Measurements from ENCODE around the gene RSRC1.
"Not testable (repeated sequence)": the region's sequence is repeated elsewhere in the genome, so short reads cannot be mapped to it uniquely, and the experiment has no call there.

The RSRC1 gene

DNA sequence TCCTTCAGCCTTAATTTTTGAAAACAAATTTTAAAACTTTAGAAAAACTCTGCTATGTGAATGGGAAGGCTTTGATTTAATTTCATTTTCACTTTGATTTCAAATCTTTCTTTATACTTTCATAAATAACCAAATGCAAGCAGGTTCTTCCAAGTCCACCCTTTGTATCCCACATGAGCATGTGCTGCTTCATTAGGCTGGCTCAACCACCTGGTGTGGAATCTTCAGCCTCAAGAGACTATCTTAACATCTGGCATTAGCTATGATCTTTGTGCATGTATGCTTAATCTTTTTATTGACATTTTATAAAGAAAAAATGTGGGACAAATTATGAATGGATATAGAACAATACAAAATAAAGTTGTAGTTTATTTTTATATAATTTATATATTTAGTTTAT, 379.3 kb downstream of the RSRC1 start:
- TF ChIP-seq CTCF (conservative IDR thresholded peaks at IDR 0.05; ENCODE audit: low read depth, low read length) = no peak
- no peak overlapping the region for H3K4me2 ChIP-seq
- H3K79me2 ChIP-seq (ENCODE audit: insufficient read depth, low read depth) = no peaks in the 10 kb centered on the region
- no peaks in the 10 kb centered on the region for H3K27me3 ChIP-seq (ENCODE audit: insufficient read depth, low read depth)
- H3K4me1 ChIP-seq (ENCODE audit: low read depth, poor library complexity, severe bottlenecking) = no peaks in the 10 kb centered on the region
- H3K9ac ChIP-seq = no peak overlapping the region
- no peak overlapping the region for H2AFZ ChIP-seq (ENCODE audit: low read depth)
- H3K4me3 ChIP-seq (IDR thresholded peaks at IDR 0.05; ENCODE audit: insufficient read depth, low read depth, low read length) = no peak overlapping the region
- H3K27ac ChIP-seq = no peak overlapping the region
- no peaks in the 10 kb centered on the region for H3K36me3 ChIP-seq (ENCODE audit: insufficient read depth)
- no peaks in the 10 kb centered on the region for H4K20me1 ChIP-seq (ENCODE audit: insufficient read depth)

DNA sequence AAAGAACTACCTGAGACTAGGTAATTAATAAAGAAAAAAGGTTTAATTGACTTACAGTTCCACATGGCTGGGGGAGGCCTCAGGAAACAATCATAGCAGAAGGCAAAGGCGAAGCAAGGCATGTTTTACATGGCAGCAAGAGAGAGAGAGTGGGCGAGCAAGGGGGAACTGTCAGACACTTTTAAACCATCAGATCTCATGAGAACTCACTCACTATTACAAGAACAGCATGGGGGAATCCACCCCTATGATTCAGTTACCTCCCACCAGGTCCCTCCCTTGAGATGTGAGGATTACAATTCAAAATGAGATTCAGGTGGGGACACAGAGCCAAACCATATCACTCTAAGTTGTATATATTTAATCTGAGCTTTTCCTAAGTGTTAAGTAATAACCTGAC, 382.1 kb downstream of the RSRC1 start:
- Histone ChIP-seq H4K20me1 (ENCODE audit: insufficient read depth) (no peaks in the 10 kb centered on the region), H3K4me1 (ENCODE audit: low read depth, poor library complexity, severe bottlenecking) (no peaks in the 10 kb centered on the region), H3K36me3 (ENCODE audit: insufficient read depth) (no peaks in the 10 kb centered on the region), H3K4me2 (no peak overlapping the region), H3K27me3 (ENCODE audit: insufficient read depth, low read depth) (no peaks in the 10 kb centered on the region), H3K27ac (no peak overlapping the region), H3K9ac (no peak overlapping the region), H3K4me3 (IDR thresholded peaks at IDR 0.05; ENCODE audit: insufficient read depth, low read depth, low read length) (no peak overlapping the region), H3K79me2 (ENCODE audit: insufficient read depth, low read depth) (no peaks in the 10 kb centered on the region), H2AFZ (ENCODE audit: low read depth) (no peak overlapping the region)
- no peak for TF ChIP-seq CTCF (conservative IDR thresholded peaks at IDR 0.05; ENCODE audit: low read depth, low read length)

DNA sequence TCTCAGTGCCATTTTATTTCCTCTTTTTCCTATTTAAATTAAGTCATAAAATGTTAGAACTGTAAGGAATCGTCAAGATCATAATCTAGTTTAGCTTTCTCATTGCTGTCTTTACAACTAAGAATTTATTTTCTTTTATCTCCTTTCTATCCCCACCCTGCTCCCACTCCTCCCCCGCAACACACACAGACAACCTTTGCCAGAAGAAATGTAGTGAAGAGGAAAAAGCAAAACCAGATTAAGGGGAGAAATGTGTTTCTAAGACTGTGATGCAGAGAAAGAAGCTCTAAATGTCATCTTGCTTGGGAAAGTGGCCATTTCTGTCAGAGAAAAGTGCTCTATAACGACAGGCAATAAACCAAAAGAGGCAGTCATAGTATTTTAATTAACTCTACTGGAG, 382.8 kb downstream of the RSRC1 start:
- Histone ChIP-seq H3K4me2 (no peak overlapping the region), H3K36me3 (ENCODE audit: insufficient read depth) (no peaks in the 10 kb centered on the region), H2AFZ (ENCODE audit: low read depth) (no peak overlapping the region), H3K4me3 (IDR thresholded peaks at IDR 0.05; ENCODE audit: insufficient read depth, low read depth, low read length) (no peak overlapping the region), H3K27ac (no peak overlapping the region), H4K20me1 (ENCODE audit: insufficient read depth) (no peaks in the 10 kb centered on the region), H3K27me3 (ENCODE audit: insufficient read depth, low read depth) (no peaks in the 10 kb centered on the region), H3K79me2 (ENCODE audit: insufficient read depth, low read depth) (no peaks in the 10 kb centered on the region), H3K9ac (no peak overlapping the region), H3K4me1 (ENCODE audit: low read depth, poor library complexity, severe bottlenecking) (no peaks in the 10 kb centered on the region)
- no peak for TF ChIP-seq CTCF (conservative IDR thresholded peaks at IDR 0.05; ENCODE audit: low read depth, low read length)

DNA sequence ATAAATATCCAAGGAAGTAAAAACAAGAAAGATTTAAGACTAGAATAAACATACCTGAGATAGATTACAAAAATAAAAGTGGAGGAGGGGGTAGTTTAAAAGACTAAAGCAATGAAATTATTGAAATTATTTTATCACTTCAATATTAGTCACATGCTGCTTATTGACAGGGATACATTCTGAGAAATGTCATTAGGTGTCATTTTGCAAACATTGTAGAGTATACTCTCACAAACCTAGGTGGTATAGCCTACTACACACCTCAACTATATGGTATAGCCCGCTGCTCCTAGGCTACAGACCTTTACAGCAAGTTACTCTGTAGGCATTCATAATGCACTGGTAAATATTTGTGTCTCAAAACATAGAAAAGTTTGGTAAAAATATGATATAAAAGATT, 384.0 kb downstream of the RSRC1 start:
- no peaks in the 10 kb centered on the region for H3K36me3 ChIP-seq (ENCODE audit: insufficient read depth)
- H3K4me2 ChIP-seq = no peak overlapping the region
- H3K27ac ChIP-seq = no peak overlapping the region
- no peaks in the 10 kb centered on the region for H3K79me2 ChIP-seq (ENCODE audit: insufficient read depth, low read depth)
- TF ChIP-seq CTCF (conservative IDR thresholded peaks at IDR 0.05; ENCODE audit: low read depth, low read length) = no peak
- no peaks in the 10 kb centered on the region for H3K27me3 ChIP-seq (ENCODE audit: insufficient read depth, low read depth)
- H3K4me3 ChIP-seq (IDR thresholded peaks at IDR 0.05; ENCODE audit: insufficient read depth, low read depth, low read length) = no peak overlapping the region
- H3K9ac ChIP-seq = no peak overlapping the region
- H2AFZ ChIP-seq (ENCODE audit: low read depth) = no peak overlapping the region
- H4K20me1 ChIP-seq (ENCODE audit: insufficient read depth) = no peaks in the 10 kb centered on the region
- H3K4me1 ChIP-seq (ENCODE audit: low read depth, poor library complexity, severe bottlenecking) = no peaks in the 10 kb centered on the region

DNA sequence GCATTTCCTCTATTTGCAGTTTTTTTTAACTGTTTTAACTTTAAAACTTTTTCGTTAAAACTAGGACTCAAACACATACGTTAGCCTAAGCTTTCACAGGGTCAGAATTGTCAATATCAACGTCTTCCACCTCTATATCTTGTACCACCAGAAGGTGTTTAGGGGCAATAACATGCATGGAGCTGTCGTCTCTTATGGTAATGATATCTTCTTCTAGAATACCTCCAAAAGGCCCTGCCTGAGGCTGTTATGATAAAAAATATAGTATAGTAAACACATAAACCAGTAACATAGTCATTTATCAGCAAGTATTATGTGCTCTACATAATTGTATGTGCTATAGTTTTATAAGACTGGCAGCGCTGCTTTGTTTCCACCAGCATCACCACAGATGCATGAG, 384.8 kb downstream of the RSRC1 start:
- H3K36me3 ChIP-seq (ENCODE audit: insufficient read depth) = no peaks in the 10 kb centered on the region
- H2AFZ ChIP-seq (ENCODE audit: low read depth) = no peak overlapping the region
- H3K4me1 ChIP-seq (ENCODE audit: low read depth, poor library complexity, severe bottlenecking) = no peaks in the 10 kb centered on the region
- H3K9ac ChIP-seq = no peak overlapping the region
- H3K4me3 ChIP-seq (IDR thresholded peaks at IDR 0.05; ENCODE audit: insufficient read depth, low read depth, low read length) = no peak overlapping the region
- H3K27ac ChIP-seq = no peak overlapping the region
- H3K79me2 ChIP-seq (ENCODE audit: insufficient read depth, low read depth) = no peaks in the 10 kb centered on the region
- H4K20me1 ChIP-seq (ENCODE audit: insufficient read depth) = no peaks in the 10 kb centered on the region
- no peak for TF ChIP-seq CTCF (conservative IDR thresholded peaks at IDR 0.05; ENCODE audit: low read depth, low read length)
- H3K27me3 ChIP-seq (ENCODE audit: insufficient read depth, low read depth) = no peaks in the 10 kb centered on the region
- no peak overlapping the region for H3K4me2 ChIP-seq

GRCh38 chr3:158495398-158495902, 385.6 kb downstream of the RSRC1 start:
- H4K20me1 ChIP-seq (ENCODE audit: insufficient read depth); H3K36me3 ChIP-seq (ENCODE audit: insufficient read depth); H2AFZ ChIP-seq (ENCODE audit: low read depth); H3K4me2 ChIP-seq; H3K27me3 ChIP-seq (ENCODE audit: insufficient read depth, low read depth); H3K4me3 ChIP-seq (IDR thresholded peaks at IDR 0.05; ENCODE audit: insufficient read depth, low read depth, low read length); H3K27ac ChIP-seq; H3K9ac ChIP-seq; H3K79me2 ChIP-seq (ENCODE audit: insufficient read depth, low read depth); H3K4me1 ChIP-seq (ENCODE audit: low read depth, poor library complexity, severe bottlenecking): not testable (repeated sequence)

Measured in KMS-11 (cell line).